ENCODE results near the gene MTCP1. TPM values are rescaled to one million over a fixed set of nuclear protein-coding genes. Genes with fewer than 3 reads are reported as not detected.

The MTCP1 gene
- total and polyA plus RNA-seq, 2 of the 8 experiments (the other 6 are each of a cell fraction or from before 2014, with no cell fraction given), result 1.2 to 12.3 TPM

GRCh38 chrX:155070975-155071693, at the start of gene MTCP1, which contains the start of the genes BRCC3 and CMC4 (continued):
- no peak for TF ChIP-seq CHD7 (IDR thresholded peaks at IDR 0.05; ENCODE audit: insufficient replicate concordance, low read length)
- peak; percentile 61 for TF ChIP-seq KDM5A (IDR thresholded peaks at IDR 0.05; ENCODE audit: low read length)
- no peak for TF ChIP-seq RAD21 (IDR thresholded peaks at IDR 0.05 in 1 of 2, conservative IDR thresholded peaks at IDR 0.05 in 1 of 2; ENCODE audit: low read depth in 2 of 2, low read length in 2 of 2)
- peak; percentile 75; the same call in 1 of the 2 replicates for TF ChIP-seq EGR1 (IDR thresholded peaks at IDR 0.05; ENCODE audit: borderline replicate concordance, low read depth, low read length)
- no peak for TF ChIP-seq SIRT6 (IDR thresholded peaks at IDR 0.05; ENCODE audit: low read length)
- TF ChIP-seq KDM4A (IDR thresholded peaks at IDR 0.05; ENCODE audit: low read depth, low read length, severe bottlenecking), result peak; percentile 47
- no peak for TF ChIP-seq CBX5 (IDR thresholded peaks at IDR 0.05; ENCODE audit: low read depth, low read length)
- TF ChIP-seq E2F6 (IDR thresholded peaks at IDR 0.05), result no peak
- TF ChIP-seq POLR2A (IDR thresholded peaks at IDR 0.05; ENCODE audit: control extremely low read depth in 1 of 2, low read depth in 2 of 2, low read length in 2 of 2), result peak; percentile 9 to 80
- TF ChIP-seq SP1 (IDR thresholded peaks at IDR 0.05; ENCODE audit: low read depth, low read length), result no peak
